NB4 (cell line): ENCODE measurements around the gene VPS13C.

ENCODE experiments used
- DNase-seq: peaks from one replicate; pipeline ENCODE4 v3.0.0; 2010; ENCODE audit warnings: low read depth
- H3K4me3 ChIP-seq: one replicate; pipeline ENCODE4 v1.5.1; 2011; ENCODE audit warnings: mild to moderate bottlenecking, low read depth, low read length, moderate library complexity
- MAX ChIP-seq: IDR thresholded peaks from 2 replicates; pipeline ENCODE4 v1.6.1; 2011; ENCODE audit warnings: low read depth, low read length
- MYC ChIP-seq: IDR thresholded peaks from 2 replicates; pipeline ENCODE4 v1.6.1; 2011; ENCODE audit warnings: low read depth, low read length
- POLR2A ChIP-seq: IDR thresholded peaks from 2 replicates; pipeline ENCODE4 v1.6.1; 2011; ENCODE audit warnings: mild to moderate bottlenecking; ENCODE audit not compliant: insufficient read length; ENCODE audit errors: extremely low read depth
- TF ChIP-seq, protein P1 (sequence below): IDR thresholded peaks from one replicate; pipeline ENCODE4 v1.5.1; 2012; ENCODE audit warnings: low read depth, low read length

VPS13C gene

DNA sequence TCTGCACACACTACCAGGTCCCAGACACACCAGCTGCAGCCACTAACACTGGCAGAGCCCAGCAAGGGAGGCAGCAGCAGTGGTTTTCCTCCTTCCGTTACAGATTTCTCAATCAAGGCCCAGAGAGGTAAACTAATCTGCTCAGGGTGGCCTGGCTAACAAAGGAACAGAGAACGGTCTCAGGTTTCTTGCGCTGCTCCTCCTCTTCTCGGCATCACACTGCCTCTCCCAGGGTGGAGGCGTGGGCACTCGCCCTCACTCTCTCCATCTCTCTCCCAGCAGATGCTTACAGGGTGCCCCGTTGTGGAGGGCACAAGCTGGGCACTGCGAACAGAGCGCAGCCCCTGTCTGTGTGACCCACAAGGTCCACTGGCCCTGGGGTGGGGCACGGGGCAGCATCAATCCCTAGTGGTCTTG, 228.7 kb downstream of the VPS13C start:
- DNase-seq: peak; percentile 83
- peak; percentile 44; the same call in 1 of the 2 replicates for TF ChIP-seq MYC
- no peak for TF ChIP-seq POLR2A
- TF ChIP-seq MAX: 0 out of 2 replicates have a peak, but pooled peaks have one; percentile 2
- H3K4me3 ChIP-seq: no peak overlapping the region

DNA sequence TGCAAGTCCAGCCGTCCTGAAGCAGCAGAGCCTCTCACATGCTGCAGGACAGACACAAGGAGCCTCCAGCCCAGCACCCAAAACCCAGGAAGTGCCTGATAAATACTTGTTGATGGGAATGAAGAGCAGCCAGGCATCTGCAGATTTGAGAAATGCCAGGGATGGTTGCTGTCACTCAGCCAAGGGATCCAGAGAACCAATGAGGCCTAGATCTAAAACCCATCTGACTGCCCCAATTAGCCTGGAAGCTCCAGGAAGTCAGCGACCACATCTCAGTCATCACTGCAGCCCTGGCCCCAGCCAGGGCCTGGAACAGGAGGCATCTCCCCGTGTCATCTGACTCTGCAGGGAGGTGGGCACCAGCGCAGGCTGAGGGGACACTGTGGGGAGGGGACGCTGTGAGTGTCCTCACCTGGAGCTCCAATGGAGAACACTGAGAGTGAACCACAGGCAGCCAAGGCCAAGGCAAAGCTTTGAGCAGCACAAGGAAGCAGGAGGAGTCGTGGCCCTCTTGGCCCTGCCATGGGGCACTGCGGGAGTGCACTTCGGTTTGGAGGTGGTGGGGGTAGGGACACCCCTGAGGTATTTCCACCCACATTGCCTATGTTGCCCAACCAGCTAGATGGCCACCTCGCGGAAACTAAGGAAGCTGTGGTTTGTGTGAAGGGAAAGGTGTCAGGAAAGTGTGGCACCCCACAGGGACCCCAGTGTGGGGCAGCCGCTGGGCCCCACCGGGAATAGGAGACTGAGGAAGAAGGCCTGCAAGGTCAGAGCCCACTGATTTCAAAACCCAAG, 229.5 kb downstream of the VPS13C start:
- TF ChIP-seq, protein P1, sequence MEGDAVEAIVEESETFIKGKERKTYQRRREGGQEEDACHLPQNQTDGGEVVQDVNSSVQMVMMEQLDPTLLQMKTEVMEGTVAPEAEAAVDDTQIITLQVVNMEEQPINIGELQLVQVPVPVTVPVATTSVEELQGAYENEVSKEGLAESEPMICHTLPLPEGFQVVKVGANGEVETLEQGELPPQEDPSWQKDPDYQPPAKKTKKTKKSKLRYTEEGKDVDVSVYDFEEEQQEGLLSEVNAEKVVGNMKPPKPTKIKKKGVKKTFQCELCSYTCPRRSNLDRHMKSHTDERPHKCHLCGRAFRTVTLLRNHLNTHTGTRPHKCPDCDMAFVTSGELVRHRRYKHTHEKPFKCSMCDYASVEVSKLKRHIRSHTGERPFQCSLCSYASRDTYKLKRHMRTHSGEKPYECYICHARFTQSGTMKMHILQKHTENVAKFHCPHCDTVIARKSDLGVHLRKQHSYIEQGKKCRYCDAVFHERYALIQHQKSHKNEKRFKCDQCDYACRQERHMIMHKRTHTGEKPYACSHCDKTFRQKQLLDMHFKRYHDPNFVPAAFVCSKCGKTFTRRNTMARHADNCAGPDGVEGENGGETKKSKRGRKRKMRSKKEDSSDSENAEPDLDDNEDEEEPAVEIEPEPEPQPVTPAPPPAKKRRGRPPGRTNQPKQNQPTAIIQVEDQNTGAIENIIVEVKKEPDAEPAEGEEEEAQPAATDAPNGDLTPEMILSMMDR: no peak
- TF ChIP-seq POLR2A (no peak), MYC (no peak), MAX (no peak)
- peak; percentile 68 for DNase-seq

DNA sequence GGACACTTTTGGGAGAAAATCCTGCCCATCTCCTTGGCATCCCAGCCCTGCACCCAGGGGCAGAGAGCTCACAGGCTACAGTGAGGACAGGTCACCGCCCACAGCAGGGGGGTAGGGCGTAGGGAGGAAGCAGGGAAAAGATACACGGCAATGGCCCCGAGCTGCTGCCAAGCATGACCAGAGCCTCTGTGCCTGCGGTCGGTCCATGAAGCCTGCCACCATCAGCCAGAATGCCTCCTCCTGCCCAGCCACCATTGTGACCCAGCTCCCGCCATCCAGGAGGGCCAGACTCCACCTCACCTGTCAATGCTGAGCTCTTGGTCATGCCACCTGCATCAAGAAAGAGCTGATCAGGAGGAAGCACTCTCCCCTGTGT, 230.7 kb downstream of the VPS13C start:
- no peak for DNase-seq

More for the DNA sequence above, 229.5 kb downstream of the VPS13C start:
- H3K4me3 ChIP-seq: no peak overlapping the region

DNA sequence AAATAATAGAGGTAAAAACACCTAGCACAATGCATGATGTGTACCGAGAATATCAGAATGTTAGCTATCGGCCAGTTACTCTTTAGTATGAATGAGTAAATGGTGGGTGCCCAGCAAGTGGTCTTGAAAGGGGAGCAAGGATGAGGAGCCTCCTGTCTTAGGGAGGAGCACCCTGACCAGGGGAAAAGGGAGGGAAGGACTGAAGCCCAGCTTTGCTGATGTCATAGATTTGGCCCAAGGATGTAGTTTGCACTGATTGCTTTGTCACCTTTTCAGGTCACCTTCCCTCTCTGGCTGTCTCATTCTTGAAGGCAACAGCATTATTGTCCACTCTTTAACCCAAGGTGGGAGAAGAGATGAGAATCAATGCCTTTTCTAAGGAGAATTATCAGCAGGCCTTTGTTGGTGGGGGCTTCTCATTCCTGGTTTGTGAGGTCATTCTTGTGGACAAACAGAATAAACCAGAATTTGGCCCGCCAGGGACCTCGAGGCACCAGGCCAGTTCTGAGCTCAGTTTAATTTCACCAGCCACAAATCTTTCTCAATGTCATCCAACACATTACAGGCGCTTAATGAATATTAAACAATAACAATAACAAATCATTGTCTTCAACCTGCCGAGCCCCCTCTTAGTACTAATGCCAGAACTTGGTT, 231.3 kb downstream of the VPS13C start:
- no peak for DNase-seq
- TF ChIP-seq POLR2A (no peak), MAX (no peak), MYC (no peak)
- no peak overlapping the region for H3K4me3 ChIP-seq

More for the DNA sequence above, 230.7 kb downstream of the VPS13C start:
- no peak overlapping the region for H3K4me3 ChIP-seq
- no peak for TF ChIP-seq POLR2A
- TF ChIP-seq, protein P1: no peak
- no peak for TF ChIP-seq MYC
- TF ChIP-seq MAX: no peak

- TF ChIP-seq MAX (no peak), MYC (no peak), POLR2A (no peak)
- TF ChIP-seq, protein P1: no peak
- H3K4me3 ChIP-seq: no peak overlapping the region
- no peak for DNase-seq
These were observed 232.2 kb downstream of the VPS13C start for GRCh38 chr15:61828008-61828407.

- TF ChIP-seq POLR2A: no peak
- no peak for DNase-seq
- H3K4me3 ChIP-seq: no peak overlapping the region
These were observed 233.1 kb downstream of the VPS13C start for GRCh38 chr15:61827131-61827530.

DNA sequence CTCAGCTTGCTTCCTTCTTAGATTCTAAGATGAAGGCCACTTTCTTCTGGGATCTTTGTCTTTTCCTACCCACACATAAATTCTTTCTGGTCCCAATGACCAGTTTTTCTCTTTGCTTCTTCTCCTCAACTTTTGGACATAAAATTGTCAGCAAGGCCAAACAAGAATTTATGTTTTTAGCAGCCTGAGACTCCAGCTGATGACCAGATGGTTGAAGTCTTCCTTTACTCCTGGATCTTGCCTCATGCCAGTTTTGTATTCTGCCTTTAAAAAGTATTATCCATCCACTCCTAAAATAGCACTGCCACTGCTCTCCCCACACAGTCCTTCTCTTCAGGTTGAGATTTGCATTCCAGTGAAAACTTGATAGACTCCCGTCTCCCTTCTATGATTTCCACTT, 236.0 kb downstream of the VPS13C start:
- no peak overlapping the region for H3K4me3 ChIP-seq
- no peak for DNase-seq
- TF ChIP-seq POLR2A (no peak), MYC (no peak), MAX (no peak)
- TF ChIP-seq, protein P1: no peak
